DMS153 treated with DMSO at 0.1 percent for 48 hours (cell line): ENCODE measurements around the gene ASCC2.
"Not testable (repeated sequence)": the region's sequence is repeated elsewhere in the genome, so short reads cannot be mapped to it uniquely, and the experiment has no call there.

ENCODE experiments used
- DNase-seq: peaks from one replicate; lab custom pipeline; 2025; ENCODE audit not compliant: unreplicated experiment; lab: John Stamatoyannopoulos, UW

ASCC2 gene

GRCh38 chr22:29837741-29838598, at the start of gene ASCC2:
TSS of gene ASCC2 (minus strand) at chr22:29838274. CDS start at chr22:29832325, 5,949 bp downstream.
- DNase-seq: peak; percentile 95

GRCh38 chr22:29887358-29887757, 49.3 kb upstream of the ASCC2 start:
- DNase-seq: no peak

- no peak for DNase-seq
Observed at GRCh38 chr22:29886596-29886995, 48.5 kb upstream of the ASCC2 start.

- DNase-seq: no peak
Observed at GRCh38 chr22:29885610-29886009, 47.5 kb upstream of the ASCC2 start.

- no peak for DNase-seq
Observed at GRCh38 chr22:29883775-29884097, 45.7 kb upstream of the ASCC2 start.

- peak; percentile 73 for DNase-seq
Observed at GRCh38 chr22:29883045-29883774, 45.1 kb upstream of the ASCC2 start, which contains the start of gene MTMR3. TSS of gene MTMR3 (plus strand) at chr22:29883174. CDS start at chr22:29971060, 87,886 bp downstream.

GRCh38 chr22:29882716-29883044, 44.6 kb upstream of the ASCC2 start:
- no peak for DNase-seq

- DNase-seq: no peak
Observed at GRCh38 chr22:29879753-29880152, 41.7 kb upstream of the ASCC2 start.

GRCh38 chr22:29877620-29878019, 39.5 kb upstream of the ASCC2 start:
- no peak for DNase-seq

GRCh38 chr22:29873943-29874342, 35.9 kb upstream of the ASCC2 start:
- no peak for DNase-seq

GRCh38 chr22:29872989-29873388, 34.9 kb upstream of the ASCC2 start:
- DNase-seq: no peak

- no peak for DNase-seq
Observed at GRCh38 chr22:29872144-29872893, 34.2 kb upstream of the ASCC2 start.

GRCh38 chr22:29871684-29872083, 33.6 kb upstream of the ASCC2 start:
- DNase-seq: peak; percentile 83

GRCh38 chr22:29870574-29870973, 32.5 kb upstream of the ASCC2 start:
- DNase-seq: no peak

GRCh38 chr22:29867851-29868250, 29.8 kb upstream of the ASCC2 start:
- DNase-seq: no peak

- DNase-seq: no peak
Observed at GRCh38 chr22:29867260-29867659, 29.2 kb upstream of the ASCC2 start.

GRCh38 chr22:29865572-29865971, 27.5 kb upstream of the ASCC2 start:
- not testable (repeated sequence) for DNase-seq

- no peak for DNase-seq
Observed at GRCh38 chr22:29861672-29862297, 23.7 kb upstream of the ASCC2 start.

GRCh38 chr22:29860006-29860766, 22.1 kb upstream of the ASCC2 start:
- no peak for DNase-seq

- DNase-seq: not testable (repeated sequence)
Observed at GRCh38 chr22:29859030-29859429, 21.0 kb upstream of the ASCC2 start.
